ENCODE measurements around the gene PNRC2.
"Not testable (repeated sequence)": the region's sequence is repeated elsewhere in the genome, so short reads cannot be mapped to it uniquely, and the experiment has no call there.

Gene PNRC2

GRCh38 chr1:23989263-23989662 lies 29.6 kb downstream of the PNRC2 start:
- no peak for DNase-seq (ENCODE audit: low read depth)
- no peak overlapping the region for H3K4me3 ChIP-seq (ENCODE audit: low read depth, low read length)
- in situ Hi-C loops (cut with HindIII; ENCODE audit: low sequenced_read_pairs), result no loop called here

GRCh38 chr1:23992011-23992410 lies 32.4 kb downstream of the PNRC2 start:
- H3K4me3 ChIP-seq (ENCODE audit: low read depth, low read length); in situ Hi-C loops (cut with HindIII; ENCODE audit: low sequenced_read_pairs); DNase-seq (ENCODE audit: low read depth): not testable (repeated sequence)

More at GRCh38 chr1:23989263-23989662, 29.6 kb downstream of the PNRC2 start:
- TF ChIP-seq CTCF (IDR thresholded peaks at IDR 0.05; ENCODE audit: low read depth, low read length, missing control alignments), result no peak

- H3K4me3 ChIP-seq (ENCODE audit: low read depth, low read length), result no peak overlapping the region
- no peak for DNase-seq (ENCODE audit: low read depth)
- TF ChIP-seq CTCF (IDR thresholded peaks at IDR 0.05; ENCODE audit: low read depth, low read length, missing control alignments), result no peak
- in situ Hi-C loops (cut with HindIII; ENCODE audit: low sequenced_read_pairs), result no loop called here
Observed at GRCh38 chr1:23995431-23995837, 35.8 kb downstream of the PNRC2 start.

GRCh38 chr1:23996700-23997229 lies 37.1 kb downstream of the PNRC2 start:
- TF ChIP-seq CTCF (IDR thresholded peaks at IDR 0.05; ENCODE audit: low read depth, low read length, missing control alignments), result no peak
- H3K4me3 ChIP-seq (ENCODE audit: low read depth, low read length), result no peak overlapping the region
- in situ Hi-C loops (cut with HindIII; ENCODE audit: low sequenced_read_pairs), result no loop called here

GRCh38 chr1:23997812-23998211 lies 38.2 kb downstream of the PNRC2 start:
- no peak for DNase-seq (ENCODE audit: low read depth)
- H3K4me3 ChIP-seq (ENCODE audit: low read depth, low read length), result no peak overlapping the region
- in situ Hi-C loops (cut with HindIII; ENCODE audit: low sequenced_read_pairs), result no loop called here
- no peak for TF ChIP-seq CTCF (IDR thresholded peaks at IDR 0.05; ENCODE audit: low read depth, low read length, missing control alignments)

More at GRCh38 chr1:23996700-23997229, 37.1 kb downstream of the PNRC2 start:
- no peak for DNase-seq (ENCODE audit: low read depth)

GRCh38 chr1:23999156-23999671 lies 39.6 kb downstream of the PNRC2 start:
- H3K4me3 ChIP-seq (ENCODE audit: low read depth, low read length), result no peak overlapping the region
- TF ChIP-seq CTCF (IDR thresholded peaks at IDR 0.05; ENCODE audit: low read depth, low read length, missing control alignments), result no peak
- in situ Hi-C loops (cut with HindIII; ENCODE audit: low sequenced_read_pairs), result no loop called here
- DNase-seq (ENCODE audit: low read depth), result no peak

GRCh38 chr1:24002695-24003094 lies 43.1 kb downstream of the PNRC2 start:
- DNase-seq (ENCODE audit: low read depth), result no peak
- H3K4me3 ChIP-seq (ENCODE audit: low read depth, low read length), result no peak overlapping the region
- TF ChIP-seq CTCF (IDR thresholded peaks at IDR 0.05; ENCODE audit: low read depth, low read length, missing control alignments), result no peak
- in situ Hi-C loops (cut with HindIII; ENCODE audit: low sequenced_read_pairs), result no loop called here

All from astrocyte of the cerebellum (primary cell).